ENCODE data around the gene TMA7. TPM values are rescaled to one million over a fixed set of nuclear protein-coding genes. Genes with fewer than 3 reads are reported as not detected.

Gene TMA7
- polyA plus RNA-seq, 2 of the 4 experiments (the other 2 are of a cell fraction), result 303 to 417 TPM

- no peaks in the 10 kb centered on the region for H3K4me1 ChIP-seq
- 100% methylated on average over 1 of the region's 9 CpGs for WGBS (ENCODE audit: missing lambda C conversion rate)
- FAIRE-seq, result no peak
- ATAC-seq, result no peak
- DNase-seq (ENCODE audit: low read depth in 1 of 2, low spot score in 1 of 2), result no peak
- no peak for TF ChIP-seq CBX8 (IDR thresholded peaks at IDR 0.05)
- TF ChIP-seq HOXB5 (CRISPR knock-in tag; IDR thresholded peaks at IDR 0.05), result no peak
- no peak for TF ChIP-seq TFCP2L1 (CRISPR knock-in tag; IDR thresholded peaks at IDR 0.05)
- no peak for TF ChIP-seq NPAS2 (CRISPR knock-in tag; IDR thresholded peaks at IDR 0.05; ENCODE audit: borderline replicate concordance)
- no peak for TF ChIP-seq MAZ (IDR thresholded peaks at IDR 0.05; ENCODE audit: borderline replicate concordance, low read depth, low read length)
- no peak for TF ChIP-seq PBX3 (IDR thresholded peaks at IDR 0.05)
- H3K4me2 ChIP-seq, result no peak overlapping the region
- ChIA-PET CTCF (interaction anchor here (0.6 to 31.5 kb wide), 3 partner anchors 12 to 225 kb away, joined by 3 to 488 read pairs (median 4); partner anchors contain the start of gene PLXNB1), POLR2A (no interaction called here)
- H3K4me3 ChIP-seq, result no peak overlapping the region
- H3K27ac ChIP-seq, result no peak overlapping the region
- no peaks in the 10 kb centered on the region for H3K9me3 ChIP-seq
Measured at GRCh38 chr3:48419149-48419548, 20.9 kb upstream of the TMA7 start.

- H3K4me2 ChIP-seq, result no peak overlapping the region
- TF ChIP-seq ELK1 (IDR thresholded peaks at IDR 0.05; ENCODE audit: low read depth, low read length) (no peak), EP300 (IDR thresholded peaks at IDR 0.05) (no peak), TFCP2L1 (CRISPR knock-in tag; IDR thresholded peaks at IDR 0.05) (no peak), CTCF (IDR thresholded peaks at IDR 0.05) (no peak), HOXB13 (CRISPR knock-in tag; IDR thresholded peaks at IDR 0.05; ENCODE audit: low read depth) (no peak), RARB (CRISPR knock-in tag; IDR thresholded peaks at IDR 0.05) (no peak), MAX (IDR thresholded peaks at IDR 0.05) (no peak), ATOH8 (CRISPR knock-in tag; IDR thresholded peaks at IDR 0.05; ENCODE audit: low read depth) (no peak), TP53 (CRISPR knock-in tag; IDR thresholded peaks at IDR 0.05) (no peak), HES2 (IDR thresholded peaks at IDR 0.05) (no peak), HEYL (CRISPR knock-in tag; IDR thresholded peaks at IDR 0.05) (no peak), MYC (IDR thresholded peaks at IDR 0.05; ENCODE audit: borderline replicate concordance, low read length) (no peak), KDM5A (IDR thresholded peaks at IDR 0.05) (no peak)
- 94% methylated on average over 13 of the region's 17 CpGs for WGBS (ENCODE audit: missing lambda C conversion rate)
- ATAC-seq (no peak), DNase-seq (ENCODE audit: low read depth in 1 of 2, low spot score in 1 of 2) (no peak), FAIRE-seq (no peak)
- H3K9me3 ChIP-seq, result no peaks in the 10 kb centered on the region
- H3K4me1 ChIP-seq, result no peaks in the 10 kb centered on the region
- CTCF ChIA-PET, result interaction anchor here (1.4 to 31.5 kb wide), 2 partner anchors 12 to 225 kb away, joined by 4 to 488 read pairs; partner anchors contain the start of gene PLXNB1
- no peak overlapping the region for H3K4me3 ChIP-seq
- POLR2A ChIA-PET, result no interaction called here
- no peak overlapping the region for H3K27ac ChIP-seq
Measured at GRCh38 chr3:48419597-48419996, 20.5 kb upstream of the TMA7 start.

- Histone ChIP-seq H3K4me2 (no peak overlapping the region), H3K27ac (no peak overlapping the region), H3K4me3 (no peak overlapping the region), H3K9me3 (no peaks in the 10 kb centered on the region), H3K4me1 (0 out of 3 replicates have a peak, but pooled peaks cover 4% of the 10 kb centered on the region)
- TF ChIP-seq ZFP36 (IDR thresholded peaks at IDR 0.05; ENCODE audit: borderline replicate concordance, partially characterized antibody) (no peak), HDAC2 (IDR thresholded peaks at IDR 0.05) (no peak), CHD2 (IDR thresholded peaks at IDR 0.05; ENCODE audit: low read length, partially characterized antibody) (no peak), HOXB13 (CRISPR knock-in tag; IDR thresholded peaks at IDR 0.05; ENCODE audit: low read depth) (no peak), NR3C1 (IDR thresholded peaks at IDR 0.05) (no peak), FOSB (CRISPR knock-in tag; IDR thresholded peaks at IDR 0.05) (no peak), CTCF (IDR thresholded peaks at IDR 0.05) (no peak), PBX3 (IDR thresholded peaks at IDR 0.05) (no peak), MAZ (IDR thresholded peaks at IDR 0.05; ENCODE audit: borderline replicate concordance, low read depth, low read length) (no peak)
- no peak for DNase-seq (ENCODE audit: low read depth in 1 of 2, low spot score in 1 of 2)
- CTCF ChIA-PET, result interaction anchor here (3.1 to 31.5 kb wide), 2 partner anchors 11 to 20 kb away, joined by 13 to 488 read pairs; partner anchors contain the start of gene PLXNB1
- ATAC-seq, result no peak
- WGBS (ENCODE audit: missing lambda C conversion rate), result 92% methylated on average over 9 of the region's 14 CpGs
- POLR2A ChIA-PET, result no interaction called here
- no peak for FAIRE-seq
Measured at GRCh38 chr3:48420561-48420960, 19.5 kb upstream of the TMA7 start.
